ENCODE measurements around the gene TCERG1. TPM values are rescaled to one million over a fixed set of nuclear protein-coding genes. Genes with fewer than 3 reads are reported as not detected.

TCERG1 gene
- total and polyA plus RNA-seq, 9 of the 15 experiments (the other 6 are each of a cell fraction or from before 2014, with no cell fraction given): 50.3 to 148 (median 119) TPM

GRCh38 chr5:146461319-146461718 lies 14.2 kb downstream of the TCERG1 start (continued):
- TF ChIP-seq ZBTB5 (IDR thresholded peaks at IDR 0.05): no peak
- TF ChIP-seq CBFB (CRISPR knock-in tag; IDR thresholded peaks at IDR 0.05): no peak
- TF ChIP-seq ZNF282 (CRISPR knock-in tag; IDR thresholded peaks at IDR 0.05): no peak
- no peak for TF ChIP-seq CC2D1A (IDR thresholded peaks at IDR 0.05)
- no peak for TF ChIP-seq ZNF354B (CRISPR knock-in tag; IDR thresholded peaks at IDR 0.05)
- TF ChIP-seq, protein P1, sequence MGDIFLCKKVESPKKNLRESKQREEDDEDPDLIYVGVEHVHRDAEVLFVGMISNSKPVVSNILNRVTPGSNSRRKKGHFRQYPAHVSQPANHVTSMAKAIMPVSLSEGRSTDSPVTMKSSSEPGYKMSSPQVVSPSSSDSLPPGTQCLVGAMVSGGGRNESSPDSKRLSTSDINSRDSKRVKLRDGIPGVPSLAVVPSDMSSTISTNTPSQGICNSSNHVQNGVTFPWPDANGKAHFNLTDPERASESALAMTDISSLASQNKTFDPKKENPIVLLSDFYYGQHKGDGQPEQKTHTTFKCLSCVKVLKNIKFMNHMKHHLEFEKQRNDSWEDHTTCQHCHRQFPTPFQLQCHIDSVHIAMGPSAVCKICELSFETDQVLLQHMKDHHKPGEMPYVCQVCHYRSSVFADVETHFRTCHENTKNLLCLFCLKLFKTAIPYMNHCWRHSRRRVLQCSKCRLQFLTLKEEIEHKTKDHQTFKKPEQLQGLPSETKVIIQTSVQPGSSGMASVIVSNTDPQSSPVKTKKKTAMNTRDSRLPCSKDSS (IDR thresholded peaks at IDR 0.05; ENCODE audit: low read depth, partially characterized antibody): no peak
- TF ChIP-seq ZNF146 (CRISPR knock-in tag; IDR thresholded peaks at IDR 0.05; ENCODE audit: unreplicated experiment): no peak

DNA sequence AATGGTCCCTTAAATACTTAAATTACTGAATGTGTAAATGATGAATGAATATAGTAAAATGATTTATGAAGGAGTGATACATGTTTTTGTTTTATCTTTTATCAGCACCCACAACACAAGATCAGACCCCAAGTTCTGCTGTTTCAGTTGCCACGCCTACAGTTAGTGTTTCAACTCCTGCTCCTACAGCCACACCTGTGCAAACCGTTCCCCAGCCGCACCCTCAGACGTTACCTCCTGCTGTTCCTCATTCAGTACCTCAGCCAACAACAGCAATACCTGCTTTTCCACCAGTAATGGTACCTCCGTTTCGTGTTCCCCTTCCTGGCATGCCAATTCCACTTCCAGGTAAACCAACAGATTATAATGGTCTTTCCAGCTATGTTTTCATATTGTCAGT lies 16.3 kb downstream of the TCERG1 start:
- ATAC-seq: no peak
- POLR2A ChIA-PET: no interaction called here
- no peak overlapping the region for H3K4me3 ChIP-seq
- no peaks in the 10 kb centered on the region; a peak in 1 of 5 replicates for H3K4me1 ChIP-seq (replicated peaks in 1 of 2; ENCODE audit: control insufficient read depth in 2 of 2, insufficient read depth in 2 of 2, low read length in 2 of 2)
- WGBS (ENCODE audit: insufficient coverage, low coverage, missing lambda C conversion rate): 80% methylated on average over 6 of the region's 6 CpGs
- BruUV-seq (replicated peaks): no TSS peak
- H3K27ac ChIP-seq (ENCODE audit: extremely low read depth, low read depth, low read length): no peak overlapping the region
- in situ Hi-C loops (cut with MboI): no loop called here
- H3K9me3 ChIP-seq (replicated peaks; ENCODE audit: control insufficient read depth, insufficient read depth, low read depth, low read length): no peaks in the 10 kb centered on the region
- H3K36me3 ChIP-seq (ENCODE audit: control insufficient read depth, insufficient read depth, low read length): peaks cover 91% of the 10 kb centered on the region
- no peak for FAIRE-seq
- no peaks in the 10 kb centered on the region for H3K9me1 ChIP-seq (ENCODE audit: control insufficient read depth, insufficient read depth, low read length)
- CTCF ChIA-PET (ENCODE audit: low intra/inter-chr PET ratio): no interaction called here
- TF ChIP-seq PYGO2 (tag; IDR thresholded peaks at IDR 0.05) (no peak), ZNF431 (CRISPR knock-in tag; IDR thresholded peaks at IDR 0.05) (no peak), MYBL2 (IDR thresholded peaks at IDR 0.05; ENCODE audit: low read depth) (no peak), MYBL2 (CRISPR knock-in tag; IDR thresholded peaks at IDR 0.05; ENCODE audit: borderline replicate concordance) (no peak)
- intact Hi-C loops (cut with micrococcal nuclease): no loop called here
- H4K20me1 ChIP-seq (replicated peaks; ENCODE audit: control insufficient read depth, insufficient read depth, low read length): no peaks in the 10 kb centered on the region; the same call in 1 of the 2 replicates
- no peak for DNase-seq (ENCODE audit: extremely low read depth in 1 of 4, low spot score in 3 of 4)
- peaks cover 96% of the 10 kb centered on the region for H3K79me2 ChIP-seq (ENCODE audit: control insufficient read depth, insufficient read depth, low read length)
- H3K9ac ChIP-seq (ENCODE audit: insufficient read depth in 1 of 2, low read depth in 2 of 2, low read length in 2 of 2): no peak overlapping the region
- no peaks in the 10 kb centered on the region for H3K27me3 ChIP-seq (ENCODE audit: control insufficient read depth in 2 of 2, insufficient read depth in 2 of 2, low read length in 2 of 2)
- H2AFZ ChIP-seq (ENCODE audit: low read depth, low read length): no peak overlapping the region
- H3K4me2 ChIP-seq (ENCODE audit: insufficient read depth, low read length): no peak overlapping the region
